Type B pancreatic cell (in vitro differentiated cells): ENCODE results near the gene CCDC57. TPM values are rescaled to one million over a fixed set of nuclear protein-coding genes. Genes with fewer than 3 reads are reported as not detected.

Experiments used
- DNase-seq: peaks from one replicate; pipeline ENCODE4 v3.0.0; 2021; ENCODE audit warnings: mixed read lengths; ENCODE audit not compliant: unreplicated experiment; ENCODE audit errors: extremely low spot score
- H3K27ac Mint-ChIP-seq: 2 replicates; pipeline ENCODE4 v1.8.0; 2021; ENCODE audit warnings: mild to moderate bottlenecking, mixed read lengths
- H3K27me3 Mint-ChIP-seq: 2 replicates; pipeline ENCODE4 v1.8.0; 2021; ENCODE audit warnings: mixed read lengths
- H3K36me3 Mint-ChIP-seq: 2 replicates; pipeline ENCODE4 v1.8.0; 2021; ENCODE audit warnings: mixed read lengths
- H3K4me1 Mint-ChIP-seq: one replicate; pipeline ENCODE4 v1.8.0; 2021; ENCODE audit warnings: mixed read lengths; ENCODE audit not compliant: unreplicated experiment
- H3K4me3 Mint-ChIP-seq: 2 replicates; pipeline ENCODE4 v1.8.0; 2021; ENCODE audit warnings: mild to moderate bottlenecking, mixed read lengths
- H3K9me3 Mint-ChIP-seq: 2 replicates; pipeline ENCODE4 v1.8.0; 2021; ENCODE audit warnings: mixed read lengths
- CTCF ChIP-seq: fragments of 200-600 bp; sonication (generic); conservative IDR thresholded peaks from 2 replicates; pipeline ENCODE4 v1.5.0; 2021; ENCODE audit warnings: antibody characterized with exemption, mild to moderate bottlenecking
- total RNA-seq: library from RNA; stranded (reverse); gene quantifications from 2 replicates; pipeline ENCODE4 v1.2.1, GENCODE V29; 2021; ENCODE audit warnings: low replicate concordance

The CCDC57 gene
- total RNA-seq, 1 donor from 2014 or later, result 58.7 TPM

GRCh38 chr17:82226809-82227628 lies 14.4 kb upstream of the CCDC57 start:
- no peak for DNase-seq
- Mint-ChIP-seq H3K4me3 (no peak overlapping the region), H3K9me3 (no peaks in the 10 kb centered on the region), H3K27me3 (peaks cover 9% of the 10 kb centered on the region), H3K27ac (no peak overlapping the region), H3K36me3 (no peaks in the 10 kb centered on the region), H3K4me1 (no peaks in the 10 kb centered on the region)
- TF ChIP-seq CTCF, result no peak

DNA sequence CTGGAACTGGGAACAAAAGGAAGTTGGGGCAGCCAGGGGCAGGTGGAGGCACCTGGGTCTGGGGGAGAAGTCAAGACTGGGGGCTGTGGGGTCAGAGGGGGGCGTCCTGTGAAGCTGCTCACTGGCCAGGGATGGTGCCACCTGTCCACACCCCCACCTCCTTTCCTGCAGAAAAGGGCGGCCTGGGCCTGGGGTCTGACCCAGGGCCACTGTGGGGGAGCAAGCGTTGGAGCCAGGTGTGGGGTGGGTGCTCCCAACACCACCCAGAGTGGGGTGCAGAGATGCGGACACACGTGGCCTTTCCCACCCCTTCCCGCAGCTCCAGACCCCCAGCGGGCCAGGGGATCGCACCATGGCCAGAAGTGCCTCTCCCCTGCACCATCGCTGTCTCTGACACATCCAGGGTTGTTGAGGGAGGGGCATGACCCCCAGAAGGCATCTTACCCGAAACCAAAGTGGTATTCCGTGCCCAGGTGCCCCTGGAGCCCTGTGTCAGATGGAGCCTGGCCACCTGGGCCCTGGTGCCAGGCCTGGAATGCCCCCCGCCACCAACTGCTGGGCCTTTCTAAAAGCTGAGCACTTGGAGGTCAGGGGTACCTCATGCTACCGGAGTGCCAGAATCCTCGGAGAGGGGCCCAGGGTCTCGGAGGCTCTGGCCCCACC lies 13.6 kb upstream of the CCDC57 start:
- H3K27me3 Mint-ChIP-seq, result peaks cover 12% of the 10 kb centered on the region
- no peaks in the 10 kb centered on the region for H3K9me3 Mint-ChIP-seq
- no peaks in the 10 kb centered on the region for H3K36me3 Mint-ChIP-seq
- no peak overlapping the region for H3K4me3 Mint-ChIP-seq
- H3K27ac Mint-ChIP-seq, result no peak overlapping the region
- DNase-seq, result no peak
- TF ChIP-seq CTCF, result no peak
- no peaks in the 10 kb centered on the region for H3K4me1 Mint-ChIP-seq

GRCh38 chr17:82225368-82226029 lies 12.9 kb upstream of the CCDC57 start:
- no peak for DNase-seq
- Mint-ChIP-seq H3K4me1 (no peaks in the 10 kb centered on the region), H3K27ac (no peak overlapping the region), H3K36me3 (no peaks in the 10 kb centered on the region), H3K9me3 (no peaks in the 10 kb centered on the region), H3K27me3 (peaks cover 13% of the 10 kb centered on the region), H3K4me3 (no peak overlapping the region)
- TF ChIP-seq CTCF, result no peak

GRCh38 chr17:82224666-82225065 lies 12.0 kb upstream of the CCDC57 start:
- DNase-seq, result no peak
- no peaks in the 10 kb centered on the region for H3K36me3 Mint-ChIP-seq
- peaks cover 9% of the 10 kb centered on the region for H3K27me3 Mint-ChIP-seq
- no peak overlapping the region for H3K27ac Mint-ChIP-seq
- H3K4me3 Mint-ChIP-seq, result no peak overlapping the region
- no peak for TF ChIP-seq CTCF
- no peaks in the 10 kb centered on the region for H3K9me3 Mint-ChIP-seq
- no peaks in the 10 kb centered on the region for H3K4me1 Mint-ChIP-seq

DNA sequence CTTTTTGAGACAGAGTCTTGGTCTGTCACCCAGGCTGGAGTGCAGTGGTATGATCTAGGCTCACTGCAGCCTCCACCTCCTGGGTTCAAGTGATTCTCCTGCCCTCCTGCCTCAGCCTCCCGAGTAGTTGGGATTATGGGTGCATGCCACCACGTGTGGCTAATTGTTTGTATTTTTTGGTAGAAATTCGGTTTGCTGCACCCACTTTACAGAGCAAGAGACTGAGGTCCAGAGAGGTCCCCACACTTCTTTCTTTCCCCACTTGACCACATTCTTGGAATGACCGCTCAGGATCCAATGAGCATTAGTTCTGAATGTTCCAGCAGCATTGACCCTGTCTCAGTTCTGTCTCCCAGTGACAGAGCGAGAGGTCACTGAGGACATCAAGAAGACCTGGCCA lies 10.9 kb upstream of the CCDC57 start:
- Mint-ChIP-seq H3K27me3 (peaks cover 9% of the 10 kb centered on the region), H3K9me3 (no peaks in the 10 kb centered on the region), H3K4me1 (no peaks in the 10 kb centered on the region), H3K36me3 (no peaks in the 10 kb centered on the region), H3K4me3 (no peak overlapping the region), H3K27ac (no peak overlapping the region)
- TF ChIP-seq CTCF, result no peak
- no peak for DNase-seq
